Coronary artery (tissue), 2 donors: ENCODE results near the gene CBR4.
A peak's percentile ranks its signal among the peaks of the same experiment; 100 is the strongest.

ENCODE experiments used
- DNase-seq: peaks from one replicate; pipeline ENCODE4 v3.0.0-alpha.2; 2017; ENCODE audit warnings: low spot score
- H3K27ac ChIP-seq, 2 donors: fragments of 200-600 bp; sonication (generic); one replicate each; pipeline ENCODE4 v1.5.1; 2016 to 2019
- H3K4me3 ChIP-seq: fragments of 200-600 bp; sonication (generic); 2 replicates; pipeline ENCODE4 v1.5.1; 2016; ENCODE audit warnings: mild to moderate bottlenecking, moderate library complexity
- TF ChIP-seq, protein P1 (sequence below): fragments of 200-600 bp; sonication (generic); IDR thresholded peaks from one replicate; pipeline ENCODE4 v1.5.1; 2019; ENCODE audit warnings: antibody characterized with exemption

Gene CBR4

DNA sequence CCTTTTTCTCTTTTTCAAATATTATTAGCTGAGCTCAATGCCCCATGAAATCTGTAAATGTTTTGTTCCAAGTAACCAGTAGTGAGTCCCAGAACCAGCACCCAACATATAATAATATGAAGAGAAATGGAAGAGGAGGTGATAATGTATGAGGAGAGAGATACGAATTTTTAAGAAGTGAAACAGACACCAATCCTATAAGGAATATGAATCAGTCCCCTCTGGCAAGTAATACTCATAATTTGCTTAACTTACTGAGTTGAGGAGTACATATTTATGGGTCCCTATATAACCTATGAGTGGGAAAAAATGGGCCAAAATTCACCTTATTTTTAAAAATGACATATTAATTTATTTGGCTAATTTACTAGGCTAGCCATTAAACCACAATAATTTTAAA is 8.4 kb upstream of the CBR4 start:
- H3K4me3 ChIP-seq = no peak overlapping the region
- H3K27ac ChIP-seq = no peak overlapping the region
- no peak for DNase-seq
- TF ChIP-seq, protein P1, sequence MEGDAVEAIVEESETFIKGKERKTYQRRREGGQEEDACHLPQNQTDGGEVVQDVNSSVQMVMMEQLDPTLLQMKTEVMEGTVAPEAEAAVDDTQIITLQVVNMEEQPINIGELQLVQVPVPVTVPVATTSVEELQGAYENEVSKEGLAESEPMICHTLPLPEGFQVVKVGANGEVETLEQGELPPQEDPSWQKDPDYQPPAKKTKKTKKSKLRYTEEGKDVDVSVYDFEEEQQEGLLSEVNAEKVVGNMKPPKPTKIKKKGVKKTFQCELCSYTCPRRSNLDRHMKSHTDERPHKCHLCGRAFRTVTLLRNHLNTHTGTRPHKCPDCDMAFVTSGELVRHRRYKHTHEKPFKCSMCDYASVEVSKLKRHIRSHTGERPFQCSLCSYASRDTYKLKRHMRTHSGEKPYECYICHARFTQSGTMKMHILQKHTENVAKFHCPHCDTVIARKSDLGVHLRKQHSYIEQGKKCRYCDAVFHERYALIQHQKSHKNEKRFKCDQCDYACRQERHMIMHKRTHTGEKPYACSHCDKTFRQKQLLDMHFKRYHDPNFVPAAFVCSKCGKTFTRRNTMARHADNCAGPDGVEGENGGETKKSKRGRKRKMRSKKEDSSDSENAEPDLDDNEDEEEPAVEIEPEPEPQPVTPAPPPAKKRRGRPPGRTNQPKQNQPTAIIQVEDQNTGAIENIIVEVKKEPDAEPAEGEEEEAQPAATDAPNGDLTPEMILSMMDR = no peak

DNA sequence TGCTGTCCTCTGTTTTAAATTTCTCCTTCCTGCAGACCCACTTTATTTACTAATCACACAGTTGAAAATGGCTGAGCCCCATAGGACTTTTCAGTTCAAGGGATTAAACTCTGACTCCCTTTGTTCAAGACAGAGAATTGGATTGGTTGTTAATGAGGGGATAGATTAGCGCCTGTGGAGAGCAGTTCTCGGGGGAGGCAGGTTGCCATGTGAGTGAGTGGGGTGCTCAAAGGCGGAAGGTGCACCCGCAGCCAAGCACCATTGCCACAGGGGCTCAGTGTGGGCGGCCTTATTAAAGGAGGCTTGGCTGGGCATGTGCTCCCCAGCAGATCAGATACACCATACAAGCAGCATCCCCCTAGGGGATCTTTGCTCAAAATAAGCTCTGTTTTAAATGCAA is 7.9 kb upstream of the CBR4 start:
- Histone ChIP-seq H3K4me3 (no peak overlapping the region), H3K27ac (no peak overlapping the region)
- TF ChIP-seq, protein P1 = no peak
- no peak for DNase-seq

DNA sequence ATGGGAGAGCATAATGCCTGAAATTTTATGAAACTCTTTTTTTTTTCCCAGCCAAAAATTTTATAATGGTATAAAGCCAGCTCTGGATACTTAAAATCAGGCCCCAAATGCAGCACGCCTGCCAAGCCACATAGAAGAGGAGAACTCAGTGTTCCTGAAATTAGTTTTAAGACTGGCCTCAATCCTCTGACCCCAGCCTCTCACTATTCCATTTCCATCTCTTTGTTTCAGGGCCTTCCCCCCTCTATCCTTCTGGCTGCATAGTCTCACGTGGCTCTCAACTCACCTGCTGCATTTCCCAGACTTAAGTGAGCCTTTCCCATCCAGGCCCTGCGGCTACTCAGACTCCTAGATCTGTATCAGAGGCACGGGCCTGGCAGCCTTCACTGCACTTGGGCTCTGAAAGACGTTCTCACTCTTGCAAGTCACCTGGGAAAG is 5.2 kb upstream of the CBR4 start:
- TF ChIP-seq, protein P1 = no peak
- Histone ChIP-seq H3K4me3 (no peak overlapping the region), H3K27ac (peak overlapping the region in 1 of 2 donors; percentile 28)
- DNase-seq = no peak

DNA sequence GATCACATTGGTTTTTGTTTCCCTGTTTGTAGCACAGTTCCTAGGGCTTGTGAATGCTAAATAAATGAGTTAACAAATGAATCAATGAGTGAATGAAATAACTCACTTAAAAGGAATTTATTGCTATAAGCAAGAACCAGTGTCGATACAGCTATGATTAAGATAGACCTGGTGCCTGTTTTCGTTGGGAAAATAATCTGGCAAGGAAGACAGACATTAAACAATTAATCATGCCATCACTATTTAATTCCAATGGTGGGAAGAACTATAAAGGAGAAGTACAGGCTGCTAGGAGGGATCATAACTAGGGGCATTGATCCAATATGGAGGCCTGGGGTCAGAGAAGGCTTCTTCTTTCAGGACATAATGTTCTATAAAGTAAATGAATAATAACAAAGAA is 4.5 kb upstream of the CBR4 start:
- TF ChIP-seq, protein P1 = no peak
- no peak for DNase-seq
- Histone ChIP-seq H3K27ac (no peak overlapping the region), H3K4me3 (no peak overlapping the region)

DNA sequence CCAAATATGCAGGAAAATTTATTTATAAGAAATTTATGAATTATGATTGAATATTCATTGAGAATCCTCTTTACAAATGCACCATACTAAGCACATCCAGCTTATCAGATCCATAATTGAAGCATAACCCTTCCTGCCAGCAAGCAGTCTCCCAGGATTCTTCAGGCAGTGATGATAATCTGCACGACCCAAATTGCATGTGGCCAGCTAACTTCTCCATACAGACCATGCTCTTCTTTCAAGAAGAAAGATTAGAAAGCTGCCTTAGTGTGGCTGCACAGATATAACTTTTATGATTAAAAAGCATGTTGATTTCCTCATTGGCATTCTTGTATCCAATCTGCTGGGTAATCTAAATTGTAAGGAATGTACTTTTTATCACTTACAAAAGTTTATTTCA is 3.3 kb upstream of the CBR4 start:
- DNase-seq = no peak
- no peak overlapping the region for H3K4me3 ChIP-seq
- TF ChIP-seq, protein P1 = no peak
- H3K27ac ChIP-seq = no peak overlapping the region

DNA sequence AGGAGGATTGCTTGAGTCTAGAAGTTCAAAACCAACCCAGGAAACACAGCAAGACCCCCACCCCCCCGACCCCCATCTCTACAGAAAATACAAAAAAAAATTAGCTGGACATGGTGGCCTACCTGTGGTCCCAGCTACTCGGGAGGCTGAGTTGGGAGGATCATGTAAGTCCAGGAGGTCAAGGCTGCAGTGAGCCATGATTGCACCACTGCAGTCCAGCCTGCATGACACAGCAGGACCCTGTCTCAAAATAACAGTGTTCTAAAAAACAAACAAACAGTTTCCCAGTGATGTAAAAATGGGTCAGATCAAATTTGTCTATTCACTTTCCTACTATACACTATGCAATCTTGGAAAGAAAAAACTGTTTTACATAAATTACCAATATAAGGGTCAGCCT is 2.0 kb upstream of the CBR4 start:
- DNase-seq = no peak
- no peak overlapping the region for H3K4me3 ChIP-seq
- TF ChIP-seq, protein P1 = no peak
- no peak overlapping the region for H3K27ac ChIP-seq

DNA sequence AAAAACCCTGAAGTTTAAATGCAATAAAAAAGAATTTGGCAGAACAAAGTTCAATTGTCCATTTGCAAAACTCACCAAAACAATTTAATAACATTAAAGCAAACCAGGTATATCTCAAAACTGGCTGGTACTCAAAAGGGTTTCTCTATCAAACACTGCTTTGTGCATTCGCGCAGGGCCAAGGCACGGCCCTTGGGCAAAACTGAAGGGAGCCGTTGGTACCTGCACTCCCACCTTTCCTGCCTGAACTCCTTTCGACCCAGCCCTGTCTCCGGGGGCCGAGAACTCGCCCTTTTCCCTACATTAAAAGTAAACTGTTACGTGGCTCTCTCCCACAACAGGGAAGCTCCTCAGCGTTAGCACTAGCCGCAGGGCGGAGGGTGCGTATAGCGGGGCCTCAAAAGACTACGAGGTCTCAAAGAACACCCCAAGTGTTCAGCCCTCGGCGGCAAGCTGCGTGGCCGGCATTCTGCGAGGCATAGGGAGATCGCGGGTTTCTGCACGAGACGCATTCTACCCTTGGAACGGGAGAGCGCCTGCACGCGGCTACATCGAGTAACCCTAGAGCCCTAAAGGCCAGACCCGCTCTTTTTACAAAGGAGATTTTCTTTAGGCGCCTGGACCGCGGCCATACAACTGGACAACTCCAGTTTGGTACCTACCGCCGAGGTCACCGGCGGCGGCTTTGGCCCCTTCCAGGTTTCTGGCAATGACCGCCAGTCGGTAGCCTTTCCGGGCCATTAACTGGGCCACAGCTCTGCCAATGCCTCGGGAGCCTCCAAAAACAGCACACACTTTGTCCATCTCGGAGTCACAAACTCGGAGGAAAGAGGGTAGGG is 550 bp downstream of the CBR4 start:
- H3K4me3 ChIP-seq = peak overlapping the region; percentile 79
- TF ChIP-seq, protein P1 = peak; percentile 19
- peak; percentile 81 for DNase-seq
- peak overlapping the region; percentile 83 to 89 for H3K27ac ChIP-seq
